Peyer's patch (tissue), 4 donors: ENCODE results near the gene NDST4.

Experiments used
- CTCF ChIP-seq, 6 experiments: fragments of 450-650 bp in 4 of 6; fragments of 200-600 bp in 2 of 6; sonication (generic) in 1 of 6; IDR thresholded peaks; one replicate each; pipeline ENCODE4 v1.5.1; 2017 to 2019; ENCODE audit warnings: antibody characterized with exemption in 6 of 6, mild to moderate bottlenecking in 3 of 6, moderate library complexity in 1 of 6
- POLR2A ChIP-seq, 2 donors: fragments of 450-650 bp; IDR thresholded peaks; one replicate each; pipeline ENCODE4 v1.5.1; 2017; ENCODE audit warnings: antibody characterized with exemption in 2 of 2, mild to moderate bottlenecking in 2 of 2, moderate library complexity in 2 of 2

DNA sequence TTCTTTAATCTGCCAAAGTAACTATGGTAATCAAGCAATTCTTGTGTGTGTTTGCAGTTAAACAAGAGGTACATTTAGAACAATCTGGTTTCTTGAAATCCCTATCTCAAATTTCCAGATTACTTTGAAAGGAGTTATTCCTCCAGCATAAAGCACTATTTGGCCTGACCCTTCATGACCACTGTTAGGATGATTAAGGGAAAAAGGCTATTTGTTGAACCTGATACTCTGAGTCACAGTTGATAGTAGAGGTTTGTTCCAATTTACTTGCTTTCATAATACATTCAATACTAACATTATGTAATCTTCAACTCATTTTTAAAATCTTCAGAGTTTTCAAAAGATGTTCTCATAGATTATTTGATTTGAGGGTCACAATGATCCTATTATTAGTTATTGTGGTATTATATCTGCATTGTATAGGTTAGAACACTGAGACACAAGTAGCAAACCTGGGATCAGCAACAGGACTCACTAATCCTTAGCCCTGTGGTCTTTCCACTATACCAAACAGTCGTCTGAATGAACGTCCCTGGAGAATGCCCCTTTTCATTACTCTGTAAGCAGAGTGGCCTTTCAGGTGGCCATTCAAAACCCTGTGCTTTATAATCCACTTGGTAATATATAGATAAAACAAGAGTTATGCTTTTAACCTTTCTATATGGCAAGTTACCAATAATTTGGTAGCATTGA is 8.1 kb upstream of the NDST4 start:
- no peak for TF ChIP-seq CTCF (IDR thresholded peaks at IDR 0.05)
- no peak for TF ChIP-seq POLR2A (IDR thresholded peaks at IDR 0.05)
